HUES48 (cell line): Measurements from ENCODE around the gene CABYR.
"Not testable (repeated sequence)": the region's sequence is repeated elsewhere in the genome, so short reads cannot be mapped to it uniquely, and the experiment has no call there.

Source experiments
- H3K27ac ChIP-seq: one replicate; pipeline ENCODE4 v1.7.0; 2013; ENCODE audit warnings: low read depth, low read length, inconsistent platforms
- H3K27me3 ChIP-seq: 2 replicates; pipeline ENCODE4 v1.6.1; 2013; ENCODE audit warnings: mild to moderate bottlenecking, low read length; ENCODE audit not compliant: control insufficient read depth, insufficient read depth
- H3K36me3 ChIP-seq: 2 replicates; pipeline ENCODE4 v1.6.1; 2013; ENCODE audit warnings: low read length; ENCODE audit not compliant: control insufficient read depth, insufficient read depth
- H3K4me1 ChIP-seq: 2 replicates; pipeline ENCODE4 v1.6.1; 2013; ENCODE audit warnings: mild to moderate bottlenecking, low read length; ENCODE audit not compliant: control insufficient read depth, insufficient read depth
- H3K4me3 ChIP-seq: 2 replicates; pipeline ENCODE4 v1.5.1; 2013; ENCODE audit warnings: mild to moderate bottlenecking, low read depth, low read length
- H3K9ac ChIP-seq: 2 replicates; pipeline ENCODE4 v1.6.1; 2013; ENCODE audit warnings: mild to moderate bottlenecking, low read depth, low read length, moderate library complexity
- H3K9me3 ChIP-seq: 2 replicates; pipeline ENCODE4 v1.6.1; 2013; ENCODE audit warnings: low read length; ENCODE audit not compliant: control insufficient read depth, insufficient read depth

CABYR gene

GRCh38 chr18:24130494-24130893, 8.4 kb upstream of the CABYR start:
- no peak overlapping the region for H3K27ac ChIP-seq
- no peaks in the 10 kb centered on the region for H3K4me1 ChIP-seq
- no peak overlapping the region for H3K9ac ChIP-seq
- H3K27me3 ChIP-seq = no peaks in the 10 kb centered on the region
- H3K9me3 ChIP-seq = no peaks in the 10 kb centered on the region
- peaks cover 65% of the 10 kb centered on the region for H3K36me3 ChIP-seq
- no peak overlapping the region for H3K4me3 ChIP-seq

- H3K9ac ChIP-seq = no peak overlapping the region
- no peaks in the 10 kb centered on the region for H3K9me3 ChIP-seq
- no peak overlapping the region for H3K4me3 ChIP-seq
- no peaks in the 10 kb centered on the region for H3K27me3 ChIP-seq
- peaks cover 20% of the 10 kb centered on the region for H3K4me1 ChIP-seq
- peaks cover 17% of the 10 kb centered on the region for H3K36me3 ChIP-seq
- H3K27ac ChIP-seq = no peak overlapping the region
Measured at GRCh38 chr18:24136967-24137373, 1.9 kb upstream of the CABYR start.

- H3K4me3 ChIP-seq = peak overlapping the region; percentile 73
- peak overlapping the region; percentile 31 for H3K27ac ChIP-seq
Measured at GRCh38 chr18:24138409-24138788, 463 bp upstream of the CABYR start.

GRCh38 chr18:24140697-24141096, 1.8 kb downstream of the CABYR start:
- peaks cover 20% of the 10 kb centered on the region for H3K4me1 ChIP-seq
- H3K27ac ChIP-seq = no peak overlapping the region
- no peak overlapping the region for H3K9ac ChIP-seq
- peaks cover 26% of the 10 kb centered on the region for H3K36me3 ChIP-seq
- H3K4me3 ChIP-seq = no peak overlapping the region
- H3K9me3 ChIP-seq = no peaks in the 10 kb centered on the region
- H3K27me3 ChIP-seq = no peaks in the 10 kb centered on the region

More at GRCh38 chr18:24138409-24138788, 463 bp upstream of the CABYR start:
- no peaks in the 10 kb centered on the region for H3K9me3 ChIP-seq
- H3K36me3 ChIP-seq = peaks cover 6% of the 10 kb centered on the region
- H3K27me3 ChIP-seq = no peaks in the 10 kb centered on the region
- peaks cover 20% of the 10 kb centered on the region for H3K4me1 ChIP-seq
- peak overlapping the region; percentile 1; the same call in 1 of the 2 replicates for H3K9ac ChIP-seq

GRCh38 chr18:24142376-24142775, 3.5 kb downstream of the CABYR start:
- no peaks in the 10 kb centered on the region for H3K27me3 ChIP-seq
- H3K4me1 ChIP-seq = peaks cover 6% of the 10 kb centered on the region
- no peak overlapping the region for H3K4me3 ChIP-seq
- H3K9me3 ChIP-seq = no peaks in the 10 kb centered on the region
- H3K9ac ChIP-seq = no peak overlapping the region
- no peak overlapping the region for H3K27ac ChIP-seq
- H3K36me3 ChIP-seq = peaks cover 42% of the 10 kb centered on the region

- H3K9me3 ChIP-seq, H3K4me1 ChIP-seq, H3K9ac ChIP-seq, H3K27me3 ChIP-seq, H3K4me3 ChIP-seq, H3K27ac ChIP-seq: not testable (repeated sequence)
- H3K36me3 ChIP-seq = peaks cover 53% of the 10 kb centered on the region
Measured at GRCh38 chr18:24149591-24149990, 10.7 kb downstream of the CABYR start.

- Histone ChIP-seq H3K27me3 (no peaks in the 10 kb centered on the region), H3K27ac (no peak overlapping the region), H3K9me3 (no peaks in the 10 kb centered on the region), H3K36me3 (peaks cover 43% of the 10 kb centered on the region), H3K4me3 (no peak overlapping the region), H3K9ac (no peak overlapping the region), H3K4me1 (no peaks in the 10 kb centered on the region)
Measured at GRCh38 chr18:24153397-24153796, 14.5 kb downstream of the CABYR start.

- peaks cover 82% of the 10 kb centered on the region for H3K36me3 ChIP-seq
- no peak overlapping the region for H3K9ac ChIP-seq
- H3K27me3 ChIP-seq = no peaks in the 10 kb centered on the region
- no peaks in the 10 kb centered on the region for H3K9me3 ChIP-seq
- no peak overlapping the region for H3K27ac ChIP-seq
- H3K4me1 ChIP-seq = no peaks in the 10 kb centered on the region
- no peak overlapping the region for H3K4me3 ChIP-seq
Measured at GRCh38 chr18:24157855-24158254, 19.0 kb downstream of the CABYR start.

GRCh38 chr18:24160086-24160485, 21.2 kb downstream of the CABYR start:
- Histone ChIP-seq H3K9ac (no peak overlapping the region), H3K36me3 (peaks cover 88% of the 10 kb centered on the region), H3K4me3 (no peak overlapping the region), H3K9me3 (no peaks in the 10 kb centered on the region), H3K4me1 (no peaks in the 10 kb centered on the region), H3K27me3 (no peaks in the 10 kb centered on the region), H3K27ac (no peak overlapping the region)

- H3K9ac ChIP-seq = no peak overlapping the region
- H3K27me3 ChIP-seq = no peaks in the 10 kb centered on the region
- no peaks in the 10 kb centered on the region for H3K4me1 ChIP-seq
- no peaks in the 10 kb centered on the region for H3K9me3 ChIP-seq
- H3K4me3 ChIP-seq = no peak overlapping the region
- H3K27ac ChIP-seq = no peak overlapping the region
- peaks cover 91% of the 10 kb centered on the region for H3K36me3 ChIP-seq
Measured at GRCh38 chr18:24161304-24161703, 22.4 kb downstream of the CABYR start.

- Histone ChIP-seq H3K9me3 (no peaks in the 10 kb centered on the region), H3K4me3 (no peak overlapping the region), H3K36me3 (peaks cover 60% of the 10 kb centered on the region), H3K27me3 (no peaks in the 10 kb centered on the region), H3K4me1 (no peaks in the 10 kb centered on the region), H3K27ac (no peak overlapping the region), H3K9ac (no peak overlapping the region)
Measured at GRCh38 chr18:24168496-24168895, 29.6 kb downstream of the CABYR start.

- Histone ChIP-seq H3K27ac (no peak overlapping the region), H3K36me3 (peaks cover 52% of the 10 kb centered on the region), H3K9me3 (no peaks in the 10 kb centered on the region), H3K27me3 (no peaks in the 10 kb centered on the region), H3K9ac (no peak overlapping the region), H3K4me3 (no peak overlapping the region), H3K4me1 (no peaks in the 10 kb centered on the region)
Measured at GRCh38 chr18:24170360-24170759, 31.5 kb downstream of the CABYR start.
